Measurements from ENCODE around the gene RAB5B.

RAB5B gene

GRCh38 chr12:55973599-55974307 lies at the start of gene RAB5B:
TSS of gene RAB5B (plus strand) at chr12:55974078. CDS start at chr12:55986961, 12,883 bp downstream.
- H3K9me3 ChIP-seq (ENCODE audit: low read depth, low read length): no peaks in the 10 kb centered on the region
- H3K9ac ChIP-seq (ENCODE audit: insufficient read length): peak within 1 kb of the TSS; percentile 96
- peak within 1 kb of the TSS; percentile 100 for H3K4me3 ChIP-seq
- peak within 1 kb of the TSS; percentile 89 for H3K27ac ChIP-seq
- DNase-seq (ENCODE audit: low read depth, low spot score): peak; percentile 99
- TF ChIP-seq EZH2 (IDR thresholded peaks at IDR 0.05) (no peak), POLR2AphosphoS5 (IDR thresholded peaks at IDR 0.05; ENCODE audit: borderline replicate concordance, low read depth, low read length) (peak; percentile 84), FOXP2 (optimal IDR thresholded peaks at IDR 0.05; ENCODE audit: control extremely low read depth, extremely low read length, insufficient read depth) (no peak)
- peaks cover 26% of the 10 kb centered on the region for H3K36me3 ChIP-seq (ENCODE audit: insufficient read depth, low read length)

- Histone ChIP-seq H3K4me3 (peak overlapping the region; percentile 99), H3K9me3 (ENCODE audit: low read depth, low read length) (no peaks in the 10 kb centered on the region), H3K27ac (peak overlapping the region; percentile 93), H3K9ac (ENCODE audit: insufficient read length) (peak overlapping the region; percentile 48), H3K36me3 (ENCODE audit: insufficient read depth, low read length) (peaks cover 9% of the 10 kb centered on the region; the same call in 1 of the 2 replicates)
- no peak for TF ChIP-seq EZH2 (IDR thresholded peaks at IDR 0.05)
- TF ChIP-seq POLR2AphosphoS5 (IDR thresholded peaks at IDR 0.05; ENCODE audit: borderline replicate concordance, low read depth, low read length): no peak
- TF ChIP-seq FOXP2 (optimal IDR thresholded peaks at IDR 0.05; ENCODE audit: control extremely low read depth, extremely low read length, insufficient read depth): no peak
- DNase-seq (ENCODE audit: low read depth, low spot score): no peak
Observed at GRCh38 chr12:55925371-55925770, 48.5 kb upstream of the RAB5B start.

GRCh38 chr12:55925870-55926737 lies 47.8 kb upstream of the RAB5B start:
- peaks cover 9% of the 10 kb centered on the region; the same call in 1 of the 2 replicates for H3K36me3 ChIP-seq (ENCODE audit: insufficient read depth, low read length)
- H3K4me3 ChIP-seq: peak overlapping the region; percentile 99
- DNase-seq (ENCODE audit: low read depth, low spot score): no peak
- peak overlapping the region; percentile 97 for H3K9ac ChIP-seq (ENCODE audit: insufficient read length)
- TF ChIP-seq POLR2AphosphoS5 (IDR thresholded peaks at IDR 0.05; ENCODE audit: borderline replicate concordance, low read depth, low read length): no peak
- TF ChIP-seq FOXP2 (optimal IDR thresholded peaks at IDR 0.05; ENCODE audit: control extremely low read depth, extremely low read length, insufficient read depth): no peak
- no peak for TF ChIP-seq EZH2 (IDR thresholded peaks at IDR 0.05)
- H3K27ac ChIP-seq: peak overlapping the region; percentile 93
- no peaks in the 10 kb centered on the region for H3K9me3 ChIP-seq (ENCODE audit: low read depth, low read length)

- Histone ChIP-seq H3K9ac (ENCODE audit: insufficient read length) (peak overlapping the region; percentile 97), H3K4me3 (peak overlapping the region; percentile 99), H3K27ac (peak overlapping the region; percentile 93), H3K9me3 (ENCODE audit: low read depth, low read length) (no peaks in the 10 kb centered on the region), H3K36me3 (ENCODE audit: insufficient read depth, low read length) (peaks cover 7% of the 10 kb centered on the region; the same call in 1 of the 2 replicates)
- TF ChIP-seq FOXP2 (optimal IDR thresholded peaks at IDR 0.05; ENCODE audit: control extremely low read depth, extremely low read length, insufficient read depth) (no peak), POLR2AphosphoS5 (IDR thresholded peaks at IDR 0.05; ENCODE audit: borderline replicate concordance, low read depth, low read length) (peak; percentile 73)
- DNase-seq (ENCODE audit: low read depth, low spot score): peak; percentile 58
Observed at GRCh38 chr12:55926738-55927587, 46.9 kb upstream of the RAB5B start.

GRCh38 chr12:55927588-55928502 lies 46.0 kb upstream of the RAB5B start, which contains the start of gene PYM1:
TSS of gene PYM1 (minus strand) at chr12:55927894. CDS start at chr12:55927761, 133 bp downstream.
- DNase-seq (ENCODE audit: low read depth, low spot score): no peak
- peak within 1 kb of the TSS; percentile 97 for H3K9ac ChIP-seq (ENCODE audit: insufficient read length)
- no peak; the same call in 1 of the 2 replicates for TF ChIP-seq POLR2AphosphoS5 (IDR thresholded peaks at IDR 0.05; ENCODE audit: borderline replicate concordance, low read depth, low read length)
- H3K9me3 ChIP-seq (ENCODE audit: low read depth, low read length): no peaks in the 10 kb centered on the region
- H3K27ac ChIP-seq: peak within 1 kb of the TSS; percentile 93
- H3K36me3 ChIP-seq (ENCODE audit: insufficient read depth, low read length): no peaks in the 10 kb centered on the region
- peak within 1 kb of the TSS; percentile 99 for H3K4me3 ChIP-seq

- H3K9ac ChIP-seq (ENCODE audit: insufficient read length): no peak overlapping the region
- H3K27ac ChIP-seq: peak overlapping the region; percentile 79
- no peak overlapping the region for H3K4me3 ChIP-seq
- DNase-seq (ENCODE audit: low read depth, low spot score): no peak
- H3K9me3 ChIP-seq (ENCODE audit: low read depth, low read length): no peaks in the 10 kb centered on the region
- H3K36me3 ChIP-seq (ENCODE audit: insufficient read depth, low read length): no peaks in the 10 kb centered on the region
- no peak for TF ChIP-seq FOXP2 (optimal IDR thresholded peaks at IDR 0.05; ENCODE audit: control extremely low read depth, extremely low read length, insufficient read depth)
- no peak for TF ChIP-seq EZH2 (IDR thresholded peaks at IDR 0.05)
- TF ChIP-seq POLR2AphosphoS5 (IDR thresholded peaks at IDR 0.05; ENCODE audit: borderline replicate concordance, low read depth, low read length): no peak; the same call in 1 of the 2 replicates
Observed at GRCh38 chr12:55929306-55929791, 44.5 kb upstream of the RAB5B start.
